Measurements from ENCODE around the gene SKOR2. TPM values are rescaled to one million over a fixed set of nuclear protein-coding genes. Genes with fewer than 3 reads are reported as not detected.
"Not testable (repeated sequence)": the region's sequence is repeated elsewhere in the genome, so short reads cannot be mapped to it uniquely, and the experiment has no call there.

The SKOR2 gene
- polyA plus RNA-seq, 4 donors, result not detected

- no peak for DNase-seq (ENCODE audit: low read depth in 4 of 4, low spot score in 3 of 4)
These were observed 47.6 kb downstream of the SKOR2 start for GRCh38 chr18:47203626-47204464.

- DNase-seq (ENCODE audit: low read depth in 4 of 4, low spot score in 3 of 4), result not testable (repeated sequence)
These were observed 55.5 kb downstream of the SKOR2 start for GRCh38 chr18:47195961-47196360.

GRCh38 chr18:47191961-47192360, 59.5 kb downstream of the SKOR2 start:
- no peak for DNase-seq (ENCODE audit: low read depth in 4 of 4, low spot score in 3 of 4)

GRCh38 chr18:47187721-47188120, 63.7 kb downstream of the SKOR2 start:
- DNase-seq (ENCODE audit: low read depth in 4 of 4, low spot score in 3 of 4), result no peak

DNA sequence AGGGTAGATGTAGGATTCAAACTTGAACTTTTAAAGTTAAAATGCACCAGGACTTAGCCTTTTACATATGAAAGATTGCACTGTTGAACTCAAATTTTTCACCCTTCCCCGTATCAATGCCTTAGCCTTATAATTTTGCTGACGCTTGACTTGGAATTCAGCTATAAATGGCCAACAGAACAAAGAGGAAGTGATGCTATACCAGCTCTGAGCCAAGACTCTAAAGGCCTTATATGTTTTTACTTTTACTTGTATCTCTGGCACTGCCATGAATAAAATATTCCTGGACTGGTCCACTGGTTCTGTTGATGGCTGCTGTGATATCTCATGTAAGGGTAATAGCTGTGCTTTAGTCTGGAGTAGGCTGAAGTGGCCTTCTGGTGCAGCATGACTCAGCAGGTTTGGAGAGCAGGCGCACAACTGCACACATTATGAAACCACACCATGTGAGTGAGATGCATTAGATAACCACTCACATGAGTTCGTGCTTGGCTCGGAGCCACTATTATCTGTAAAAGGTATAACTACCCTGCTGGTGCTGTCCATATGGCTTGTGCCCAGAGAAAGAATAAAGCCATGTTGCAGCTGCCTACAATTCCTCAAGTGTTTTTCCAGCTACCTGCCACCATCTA, 66.9 kb downstream of the SKOR2 start:
- DNase-seq (ENCODE audit: low read depth in 4 of 4, low spot score in 3 of 4), result no peak

DNA sequence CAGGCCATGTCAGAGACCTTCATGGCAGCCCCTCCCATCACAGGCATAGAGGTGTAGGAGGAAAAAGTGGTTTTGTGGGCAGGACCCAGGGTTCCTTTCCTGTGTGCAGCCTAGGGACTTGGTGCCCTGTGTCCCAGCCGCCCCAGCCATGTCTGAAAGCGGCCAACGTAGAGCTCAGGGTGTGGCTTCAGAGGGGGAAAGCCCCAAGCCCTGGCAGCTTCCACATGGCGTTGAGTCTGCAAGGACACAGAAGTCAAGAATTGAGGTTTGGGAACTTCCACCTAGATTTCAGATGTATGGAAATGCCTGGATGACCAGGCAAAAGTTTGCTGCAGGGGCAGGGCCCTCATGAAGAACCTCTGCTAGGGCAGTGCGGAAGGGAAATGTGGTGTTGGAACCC, 69.3 kb downstream of the SKOR2 start:
- not testable (repeated sequence) for DNase-seq (ENCODE audit: low read depth in 4 of 4, low spot score in 3 of 4)

DNA sequence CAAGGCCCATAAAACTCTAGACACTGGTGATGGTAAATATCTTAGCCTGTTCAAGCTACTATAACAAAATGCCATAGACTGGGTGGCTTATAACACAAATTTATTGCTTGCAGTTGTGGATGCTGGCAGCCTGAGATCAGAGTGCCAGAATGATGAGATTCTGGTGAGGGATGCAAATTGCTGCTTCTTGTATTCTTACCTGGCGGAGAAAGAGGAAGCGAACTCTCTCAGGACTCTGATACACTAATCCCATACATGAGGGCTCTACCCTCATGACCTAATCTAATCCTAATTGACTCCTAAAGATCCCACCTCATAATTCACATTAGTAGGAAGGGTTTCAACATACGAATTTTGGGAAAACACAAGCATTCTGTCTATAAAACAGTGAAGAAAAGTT, 70.7 kb downstream of the SKOR2 start:
- no peak for DNase-seq (ENCODE audit: low read depth in 4 of 4, low spot score in 3 of 4)

DNA sequence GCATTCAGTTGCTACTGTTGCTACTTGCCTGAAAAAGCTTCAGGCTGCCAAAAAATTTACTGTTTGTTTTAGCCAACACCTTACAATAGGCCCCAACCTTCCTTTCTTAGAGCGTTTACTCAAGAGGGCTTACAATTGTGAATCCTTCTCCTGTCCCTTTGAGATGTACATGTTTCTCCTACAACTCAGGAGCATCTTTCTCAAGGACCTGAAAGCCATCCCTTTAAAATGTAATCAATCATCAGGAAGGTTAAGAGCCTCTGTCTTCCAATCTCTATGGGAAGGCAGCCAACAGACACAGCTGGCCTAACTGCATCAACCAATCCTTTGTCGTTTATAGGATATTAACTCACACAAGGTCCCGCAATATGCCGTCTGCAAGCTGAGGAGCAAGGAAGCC, 71.9 kb downstream of the SKOR2 start:
- DNase-seq (ENCODE audit: low read depth in 4 of 4, low spot score in 3 of 4), result no peak

DNA sequence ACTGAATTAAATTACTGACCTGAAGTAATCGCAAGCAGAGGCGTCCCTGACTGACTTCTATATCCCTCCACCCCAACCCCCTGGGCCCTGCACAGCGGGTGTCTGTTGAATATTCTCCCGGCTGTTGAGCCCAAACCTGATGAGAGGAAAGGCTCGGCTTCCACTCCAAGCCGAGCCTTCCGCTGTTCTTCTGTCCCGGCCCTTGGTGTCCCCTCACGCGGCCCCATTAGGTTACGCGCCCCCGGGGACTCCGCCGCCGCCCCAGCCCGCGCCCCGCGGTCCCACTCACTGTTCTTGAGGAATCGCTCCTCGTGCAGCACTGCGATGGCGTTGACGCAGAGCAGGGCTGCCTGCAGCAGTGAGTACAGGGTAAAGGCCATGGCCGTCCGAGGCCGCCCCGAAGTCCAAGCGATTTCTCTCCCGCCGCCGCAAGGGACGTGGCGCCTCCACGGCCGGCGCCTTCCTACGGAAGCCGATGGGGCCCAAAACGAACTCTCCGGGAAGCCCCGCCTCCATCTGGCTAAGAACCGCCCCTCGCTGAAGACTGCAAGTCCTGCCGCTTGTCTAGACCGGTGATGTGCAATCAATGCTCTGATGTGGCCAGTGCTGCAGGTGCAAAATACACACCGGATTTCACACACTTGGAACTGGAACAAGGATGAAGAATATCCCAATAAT, 75.4 kb downstream of the SKOR2 start, which contains the start of gene IER3IP1:
Gene IER3IP1 (minus strand): TSS at position 467 of the 678 bp plus-strand sequence. CDS start 87 bp downstream, at position 380.
- peak; percentile 48 to 79 (median 75) for DNase-seq (ENCODE audit: low read depth in 4 of 4, low spot score in 3 of 4)

- no peak for DNase-seq (ENCODE audit: low read depth in 4 of 4, low spot score in 3 of 4)
These were observed 76.1 kb downstream of the SKOR2 start for GRCh38 chr18:47175283-47175897.

DNA sequence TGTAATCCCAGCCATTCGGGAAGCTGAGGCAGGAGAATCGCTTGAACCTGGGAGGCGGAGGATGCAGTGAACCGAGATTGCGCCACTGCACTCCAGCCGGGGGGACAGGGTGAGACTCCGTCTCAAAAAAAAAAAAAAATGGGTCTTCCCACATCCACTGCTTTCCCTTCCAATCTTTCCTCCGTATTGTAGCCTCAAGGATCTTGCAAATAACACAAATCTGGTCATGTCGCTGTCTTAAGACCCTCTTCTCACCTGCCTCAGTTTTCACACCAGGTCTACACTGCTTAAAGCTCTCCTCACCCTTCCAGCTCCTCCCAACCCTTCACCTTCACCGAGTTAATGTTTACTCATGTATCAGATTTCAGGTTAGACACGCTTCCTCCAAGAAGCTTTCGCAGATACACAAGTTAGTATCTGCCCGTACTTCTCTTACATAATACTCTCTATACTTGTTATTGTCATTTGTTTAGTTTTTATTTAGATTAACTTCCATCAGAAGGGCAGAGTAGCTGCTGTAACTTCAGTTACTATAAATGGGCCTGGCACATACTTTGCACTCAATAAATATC, 76.8 kb downstream of the SKOR2 start:
- no peak for DNase-seq (ENCODE audit: low read depth in 4 of 4, low spot score in 3 of 4)

GRCh38 chr18:47172476-47172875, 79.0 kb downstream of the SKOR2 start:
- DNase-seq (ENCODE audit: low read depth in 4 of 4, low spot score in 3 of 4), result no peak

DNA sequence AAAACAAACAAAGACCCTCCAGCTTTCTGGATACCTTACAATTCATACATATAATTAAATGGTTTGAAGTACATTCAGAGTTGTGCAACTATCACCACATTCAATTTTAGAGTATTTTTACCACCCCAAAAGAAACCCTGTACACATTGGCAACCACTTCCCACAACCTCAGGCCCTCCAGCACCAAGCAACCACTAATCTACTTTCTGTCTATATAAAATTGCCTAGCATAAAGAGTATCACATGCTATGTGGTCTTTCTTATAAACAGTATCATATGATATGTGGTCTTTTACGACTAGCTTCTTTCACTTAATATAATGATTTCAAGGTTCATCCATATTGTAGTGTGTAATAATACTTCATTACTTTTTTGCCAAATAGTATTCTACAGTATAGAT, 82.5 kb downstream of the SKOR2 start:
- DNase-seq (ENCODE audit: low read depth in 4 of 4, low spot score in 3 of 4), result no peak

DNA sequence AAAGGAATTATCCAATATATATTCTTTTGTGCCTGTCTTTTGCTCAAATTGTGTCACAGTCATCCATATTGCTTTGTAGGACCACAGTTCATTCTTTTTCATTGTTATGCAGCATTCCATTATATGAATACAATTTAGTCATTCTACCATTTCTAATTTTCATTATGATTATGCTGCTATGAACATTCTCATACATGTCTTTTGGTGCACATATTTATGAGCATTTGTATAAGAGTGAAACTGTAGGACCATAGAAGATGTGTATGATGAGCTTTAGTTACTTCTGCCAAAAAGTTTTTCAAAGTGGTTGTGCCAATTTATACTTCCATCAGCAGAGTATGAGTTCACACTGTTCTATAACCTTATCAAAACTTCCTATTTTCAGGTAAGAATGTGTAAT, 83.0 kb downstream of the SKOR2 start:
- no peak for DNase-seq (ENCODE audit: low read depth in 4 of 4, low spot score in 3 of 4)

- no peak for DNase-seq (ENCODE audit: low read depth in 4 of 4, low spot score in 3 of 4)
These were observed 85.2 kb downstream of the SKOR2 start for GRCh38 chr18:47166294-47166693.

GRCh38 chr18:47163241-47163640, 88.2 kb downstream of the SKOR2 start:
- DNase-seq (ENCODE audit: low read depth in 4 of 4, low spot score in 3 of 4), result no peak

- DNase-seq (ENCODE audit: low read depth in 4 of 4, low spot score in 3 of 4), result no peak
These were observed 91.2 kb downstream of the SKOR2 start for GRCh38 chr18:47160256-47160655.

- DNase-seq (ENCODE audit: low read depth in 4 of 4, low spot score in 3 of 4), result not testable (repeated sequence)
These were observed 93.1 kb downstream of the SKOR2 start for GRCh38 chr18:47158404-47158803.
